ENCODE results near the gene SH2D3C. TPM values are rescaled to one million over a fixed set of nuclear protein-coding genes. Genes with fewer than 3 reads are reported as not detected.

SH2D3C gene
- total RNA-seq, 1 experiment from 2014 or later, result 0.79 TPM

GRCh38 chr9:127762111-127762676, 16.3 kb downstream of the SH2D3C start:
- Histone ChIP-seq H3K9me3 (ENCODE audit: insufficient read depth, low read depth) (no peaks in the 10 kb centered on the region), H3K4me3 (no peak overlapping the region), H3K9me2 (ENCODE audit: insufficient read depth) (no peaks in the 10 kb centered on the region), H2AFZ (no peak overlapping the region), H3K4me1 (replicated peaks; ENCODE audit: insufficient read depth) (no peaks in the 10 kb centered on the region), H3F3A (ENCODE audit: insufficient read depth, low read depth) (no peaks in the 10 kb centered on the region), H3K27ac (no peak overlapping the region), H3K4me2 (no peak overlapping the region), H3K27me3 (ENCODE audit: insufficient read depth, low read depth) (peaks cover 40% of the 10 kb centered on the region), H3K36me3 (ENCODE audit: low read depth) (no peaks in the 10 kb centered on the region), H4K20me1 (ENCODE audit: insufficient read depth) (no peaks in the 10 kb centered on the region), H3K79me2 (ENCODE audit: low read depth) (no peaks in the 10 kb centered on the region)
- DNase-seq, result no peak
- intact Hi-C loops (cut with micrococcal nuclease; ENCODE audit: unreplicated experiment), result no loop called here
- no TSS peak for BruUV-seq (replicated peaks)
- ChIA-PET POLR2A (ENCODE audit: unreplicated experiment) (interaction anchor here (0.7 kb wide), 1 partner anchor 9 kb away, joined by 3 read pairs; no protein-coding TSS in a partner anchor), CTCF (no interaction called here)
- TF ChIP-seq EZH2 (IDR thresholded peaks at IDR 0.05; ENCODE audit: low read depth), result no peak
- no peak for TF ChIP-seq CTCF (conservative IDR thresholded peaks at IDR 0.05)

- Histone ChIP-seq H3K4me3 (no peak overlapping the region), H3K27ac (no peak overlapping the region), H3K4me1 (replicated peaks; ENCODE audit: insufficient read depth) (no peaks in the 10 kb centered on the region), H4K20me1 (ENCODE audit: insufficient read depth) (no peaks in the 10 kb centered on the region), H2AFZ (no peak overlapping the region), H3K79me2 (ENCODE audit: low read depth) (no peaks in the 10 kb centered on the region), H3K4me2 (no peak overlapping the region), H3K36me3 (ENCODE audit: low read depth) (no peaks in the 10 kb centered on the region), H3K9me3 (ENCODE audit: insufficient read depth, low read depth) (no peaks in the 10 kb centered on the region), H3K9me2 (ENCODE audit: insufficient read depth) (no peaks in the 10 kb centered on the region), H3F3A (ENCODE audit: insufficient read depth, low read depth) (no peaks in the 10 kb centered on the region), H3K27me3 (ENCODE audit: insufficient read depth, low read depth) (peaks cover 40% of the 10 kb centered on the region)
- TF ChIP-seq CTCF (conservative IDR thresholded peaks at IDR 0.05), result no peak
- TF ChIP-seq EZH2 (IDR thresholded peaks at IDR 0.05; ENCODE audit: low read depth), result no peak
- ChIA-PET CTCF (interaction anchor here (0.6 kb wide), 1 partner anchor 10 kb away, joined by 3 read pairs; no protein-coding TSS in a partner anchor), POLR2A (ENCODE audit: unreplicated experiment) (no interaction called here)
- intact Hi-C loops (cut with micrococcal nuclease; ENCODE audit: unreplicated experiment), result no loop called here
- DNase-seq, result no peak
- no TSS peak for BruUV-seq (replicated peaks)
These were observed 16.9 kb downstream of the SH2D3C start for GRCh38 chr9:127761491-127761956.

GRCh38 chr9:127761061-127761460, 17.4 kb downstream of the SH2D3C start:
- no peak overlapping the region for H2AFZ ChIP-seq
- DNase-seq, result no peak
- H3K4me1 ChIP-seq (replicated peaks; ENCODE audit: insufficient read depth), result no peaks in the 10 kb centered on the region
- BruUV-seq (replicated peaks), result no TSS peak
- ChIA-PET CTCF (interaction anchor here (0.6 kb wide), 2 partner anchors 11 to 16 kb away, joined by 3 to 4 read pairs; no protein-coding TSS in a partner anchor), POLR2A (ENCODE audit: unreplicated experiment) (no interaction called here)
- peaks cover 43% of the 10 kb centered on the region for H3K27me3 ChIP-seq (ENCODE audit: insufficient read depth, low read depth)
- H3K9me3 ChIP-seq (ENCODE audit: insufficient read depth, low read depth), result no peaks in the 10 kb centered on the region
- no peak overlapping the region for H3K27ac ChIP-seq
- TF ChIP-seq EZH2 (IDR thresholded peaks at IDR 0.05; ENCODE audit: low read depth) (no peak), CTCF (conservative IDR thresholded peaks at IDR 0.05) (no peak)
- H3K4me2 ChIP-seq, result no peak overlapping the region
- H4K20me1 ChIP-seq (ENCODE audit: insufficient read depth), result no peaks in the 10 kb centered on the region
- no peaks in the 10 kb centered on the region for H3F3A ChIP-seq (ENCODE audit: insufficient read depth, low read depth)
- no peak overlapping the region for H3K4me3 ChIP-seq
- no peaks in the 10 kb centered on the region for H3K79me2 ChIP-seq (ENCODE audit: low read depth)
- intact Hi-C loops (cut with micrococcal nuclease; ENCODE audit: unreplicated experiment), result no loop called here
- H3K9me2 ChIP-seq (ENCODE audit: insufficient read depth), result no peaks in the 10 kb centered on the region
- H3K36me3 ChIP-seq (ENCODE audit: low read depth), result no peaks in the 10 kb centered on the region
